GM10248 (cell line): ENCODE measurements around the gene ZSCAN25.
"Not testable (repeated sequence)": the region's sequence is repeated elsewhere in the genome, so short reads cannot be mapped to it uniquely, and the experiment has no call there.

ENCODE experiments used
- CTCF ChIA-PET: fragments of 300-600 bp; sonication (Branson Sonifier 250); formaldehyde crosslinking; extraction: SDS; loops from one replicate; lab custom pipeline; 2021; ENCODE audit warnings: antibody characterized with exemption; lab: Yijun Ruan, JAX
- POLR2A ChIA-PET: fragments of 350-650 bp; sonication (Branson Sonifier 250); formaldehyde crosslinking; extraction: SDS; loops from one replicate; lab custom pipeline; 2020; ENCODE audit warnings: antibody characterized with exemption; lab: Yijun Ruan, JAX
- DNase-seq: peaks from one replicate; pipeline ENCODE4 v3.0.0; 2012; ENCODE audit errors: extremely low spot score
- CTCF ChIP-seq: IDR thresholded peaks from 2 replicates; pipeline ENCODE4 v1.5.1; 2012; ENCODE audit warnings: mild to moderate bottlenecking, low read depth; ENCODE audit errors: extremely low read depth, missing control alignments, control extremely low read depth

The ZSCAN25 gene

GRCh38 chr7:99616359-99617191 lies at the start of gene ZSCAN25:
ZSCAN25 (plus strand) TSS chr7:99616946; CDS start chr7:99619607, 2,661 bp downstream.
- peak; percentile 95 for DNase-seq
- ChIA-PET POLR2A (no interaction called here), CTCF (interaction anchor here (1.1 to 4.0 kb wide), 7 partner anchors 9 to 376 kb away, joined by 3 to 13 read pairs (median 3); partner anchors contain the start of gene ZNF655)
- TF ChIP-seq CTCF = peak; percentile 65

GRCh38 chr7:99568770-99569169 lies 48.0 kb upstream of the ZSCAN25 start:
- CTCF ChIA-PET = interaction anchor here (1.2 kb wide), 2 partner anchors 10 to 11 kb away, joined by 3 read pairs; partner anchors contain the start of gene ZNF655
- POLR2A ChIA-PET, DNase-seq: not testable (repeated sequence)

GRCh38 chr7:99571768-99572167 lies 45.0 kb upstream of the ZSCAN25 start:
- CTCF ChIA-PET = no interaction called here
- TF ChIP-seq CTCF = no peak
- no peak for DNase-seq
- POLR2A ChIA-PET = no interaction called here

- no peak for TF ChIP-seq CTCF
- DNase-seq = no peak
- ChIA-PET POLR2A (interaction anchor here (0.9 kb wide), 1 partner anchor 15 kb away, joined by 3 read pairs; the partner anchor contains the start of gene ZNF655), CTCF (no interaction called here)
Observed at GRCh38 chr7:99573257-99573656, 43.5 kb upstream of the ZSCAN25 start.

- POLR2A ChIA-PET = no interaction called here
- DNase-seq = no peak
- TF ChIP-seq CTCF = no peak
- CTCF ChIA-PET = no interaction called here
Observed at GRCh38 chr7:99576251-99576650, 40.5 kb upstream of the ZSCAN25 start.

GRCh38 chr7:99579281-99579955 lies 37.3 kb upstream of the ZSCAN25 start:
- POLR2A ChIA-PET = no interaction called here
- TF ChIP-seq CTCF = no peak
- no peak for DNase-seq
- CTCF ChIA-PET = interaction anchor here (0.7 to 1.1 kb wide), 2 partner anchors 11 to 27 kb away, joined by 3 read pairs; partner anchors contain the start of gene FAM200A
